Keratinocyte (primary cell): ENCODE measurements around the gene COQ7. TPM values are rescaled to one million over a fixed set of nuclear protein-coding genes. Genes with fewer than 3 reads are reported as not detected.

Experiments used
- DNase-seq: peaks from one replicate; pipeline ENCODE4 v3.0.0-alpha.2; 2011; ENCODE audit warnings: low read depth, missing footprints, low spot score
- FAIRE-seq: peaks from 2 replicates; lab custom pipeline; 2011; peaks lifted over from hg19 to GRCh38; lab: Jason Lieb, UNC
- H2AFZ ChIP-seq: 2 replicates; pipeline ENCODE4 v1.6.0; 2012; ENCODE audit warnings: low read length, control low read depth, inconsistent platforms; ENCODE audit not compliant: control insufficient read depth
- H3K27ac ChIP-seq: 2 replicates; pipeline ENCODE4 v1.5.1; 2011; ENCODE audit warnings: low read length; ENCODE audit not compliant: control insufficient read depth, insufficient read depth
- H3K27me3 ChIP-seq: 3 replicates; pipeline ENCODE4 v1.6.0; 2011; ENCODE audit warnings: low read length; ENCODE audit not compliant: control insufficient read depth, insufficient read depth; ENCODE audit errors: extremely low read depth
- H3K36me3 ChIP-seq, 2 experiments: 2 replicates in 1 of 2; 3 replicates in 1 of 2; pipeline ENCODE4 v1.5.1; 2011; ENCODE audit warnings: low read length in 2 of 2, mild to moderate bottlenecking in 1 of 2; ENCODE audit not compliant: control insufficient read depth in 2 of 2, insufficient read depth in 2 of 2; ENCODE audit errors: extremely low read depth in 1 of 2
- H3K4me1 ChIP-seq: 3 replicates; pipeline ENCODE4 v1.5.1; 2011; ENCODE audit warnings: low read length; ENCODE audit not compliant: control insufficient read depth, insufficient read depth; ENCODE audit errors: extremely low read depth
- H3K4me2 ChIP-seq: 3 replicates; pipeline ENCODE4 v1.6.0; 2011; ENCODE audit warnings: low read depth, low read length; ENCODE audit not compliant: control insufficient read depth, insufficient read depth; ENCODE audit errors: extremely low read depth
- H3K4me3 ChIP-seq, 3 experiments: fragments of 200-600 bp in 1 of 3; sonication (generic) in 1 of 3; 2 replicates in 2 of 3; 3 replicates in 1 of 3; pipeline ENCODE4 v1.5.1; 2011 to 2016; ENCODE audit warnings: low read length in 3 of 3, mild to moderate bottlenecking in 3 of 3, control low read depth in 2 of 3, inconsistent platforms in 1 of 3, low read depth in 1 of 3, mixed read lengths in 1 of 3, mixed run types in 1 of 3, moderate library complexity in 1 of 3; ENCODE audit not compliant: control insufficient read depth in 2 of 3, insufficient read depth in 2 of 3; ENCODE audit errors: extremely low read depth in 1 of 3
- H3K79me2 ChIP-seq: 2 replicates; pipeline ENCODE4 v1.6.0; 2012; ENCODE audit warnings: low read length; ENCODE audit not compliant: control insufficient read depth, insufficient read depth
- H3K9ac ChIP-seq: 3 replicates; pipeline ENCODE4 v1.6.0; 2011; ENCODE audit warnings: low read length; ENCODE audit not compliant: control insufficient read depth, insufficient read depth; ENCODE audit errors: extremely low read depth
- H3K9me1 ChIP-seq: 3 replicates; pipeline ENCODE4 v1.6.0; 2011; ENCODE audit warnings: low read length; ENCODE audit not compliant: control insufficient read depth, insufficient read depth; ENCODE audit errors: extremely low read depth
- H3K9me3 ChIP-seq: 2 replicates; pipeline ENCODE4 v1.5.1; 2012; ENCODE audit warnings: low read depth, low read length; ENCODE audit not compliant: control insufficient read depth
- H4K20me1 ChIP-seq: 3 replicates; pipeline ENCODE4 v1.6.0; 2011; ENCODE audit warnings: low read length; ENCODE audit not compliant: control insufficient read depth, insufficient read depth; ENCODE audit errors: extremely low read depth
- EZH2 ChIP-seq: IDR thresholded peaks from one replicate; pipeline ENCODE4 v1.6.1; 2012; ENCODE audit warnings: inconsistent platforms, mild to moderate bottlenecking, low read length, moderate library complexity
- dilution Hi-C: fragments of 300-500 bp; cut with MboI; formaldehyde crosslinking; loops from one replicate; pipeline ENCODE4 v1.7.0; 2020; ENCODE audit warnings: low sequenced_read_pairs; ENCODE audit not compliant: extremely low pct_ligation_motif_present
- polyA plus RNA-seq, 5 experiments: library from polyadenylated mRNA; depleted of rRNA in 3 of 5; stranded (reverse) in 3 of 5; stranded (forward) in 1 of 5; unstranded in 1 of 5; fragments of >200 nt; gene quantifications; 1 replicate in 1 of 5; 2 replicates in 3 of 5; 3 replicates in 1 of 5; pipeline versions ENCODE4 v1.2.1 to v1.2.3, GENCODE V29; 2011 to 2012; ENCODE audit warnings: missing spikeins in 2 of 5, low read depth in 1 of 5, low replicate concordance in 1 of 5
- TF ChIP-seq, protein P1 (sequence below), 3 experiments: IDR thresholded peaks in 1 of 3; conservative IDR thresholded peaks in 1 of 3; optimal IDR thresholded peaks in 1 of 3; 2 replicates in 2 of 3; 3 replicates in 1 of 3; pipeline versions ENCODE3 to v1.5.1; 2011; ENCODE audit warnings: low read length in 3 of 3, mild to moderate bottlenecking in 3 of 3, moderate library complexity in 2 of 3, control low read depth in 1 of 3, inconsistent platforms in 1 of 3; ENCODE audit not compliant: insufficient read depth in 2 of 3; ENCODE audit errors: extremely low read depth in 1 of 3

Gene COQ7
- polyA plus RNA-seq, 1 donor (not counting 4 experiments of a cell fraction or from before 2014, with no cell fraction given): 11.0 TPM

DNA sequence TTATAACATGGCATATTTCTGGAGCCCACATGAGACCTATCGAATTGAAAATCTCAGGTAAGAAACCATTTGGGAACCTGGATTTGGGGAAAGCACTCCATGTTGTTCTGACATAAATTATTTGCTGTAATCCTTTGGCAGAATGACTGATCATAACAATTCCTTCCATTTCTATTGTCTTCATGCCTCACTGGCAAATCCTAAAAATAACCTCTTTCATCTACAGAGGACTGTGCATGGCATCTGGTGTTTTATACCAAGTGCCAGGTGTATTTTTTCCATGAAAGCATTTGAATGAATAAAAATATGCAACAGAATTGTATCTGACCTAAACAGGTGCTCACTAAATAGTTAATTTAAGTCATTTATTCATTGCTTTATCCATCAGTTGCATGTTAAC is 33.7 kb upstream of the COQ7 start:
- no peaks in the 10 kb centered on the region for H4K20me1 ChIP-seq
- no peak for DNase-seq
- no peaks in the 10 kb centered on the region for H3K4me1 ChIP-seq
- no peak overlapping the region for H3K4me3 ChIP-seq
- H3K36me3 ChIP-seq: peaks cover 0 to 8% of the 10 kb centered on the region in 2 experiments
- no peaks in the 10 kb centered on the region for H3K79me2 ChIP-seq
- H3K27ac ChIP-seq: no peak overlapping the region
- peaks cover 2% of the 10 kb centered on the region for H3K9me1 ChIP-seq
- H3K9ac ChIP-seq: no peak overlapping the region
- no peak overlapping the region for H3K4me2 ChIP-seq
- no peaks in the 10 kb centered on the region for H3K9me3 ChIP-seq
- TF ChIP-seq, protein P1, sequence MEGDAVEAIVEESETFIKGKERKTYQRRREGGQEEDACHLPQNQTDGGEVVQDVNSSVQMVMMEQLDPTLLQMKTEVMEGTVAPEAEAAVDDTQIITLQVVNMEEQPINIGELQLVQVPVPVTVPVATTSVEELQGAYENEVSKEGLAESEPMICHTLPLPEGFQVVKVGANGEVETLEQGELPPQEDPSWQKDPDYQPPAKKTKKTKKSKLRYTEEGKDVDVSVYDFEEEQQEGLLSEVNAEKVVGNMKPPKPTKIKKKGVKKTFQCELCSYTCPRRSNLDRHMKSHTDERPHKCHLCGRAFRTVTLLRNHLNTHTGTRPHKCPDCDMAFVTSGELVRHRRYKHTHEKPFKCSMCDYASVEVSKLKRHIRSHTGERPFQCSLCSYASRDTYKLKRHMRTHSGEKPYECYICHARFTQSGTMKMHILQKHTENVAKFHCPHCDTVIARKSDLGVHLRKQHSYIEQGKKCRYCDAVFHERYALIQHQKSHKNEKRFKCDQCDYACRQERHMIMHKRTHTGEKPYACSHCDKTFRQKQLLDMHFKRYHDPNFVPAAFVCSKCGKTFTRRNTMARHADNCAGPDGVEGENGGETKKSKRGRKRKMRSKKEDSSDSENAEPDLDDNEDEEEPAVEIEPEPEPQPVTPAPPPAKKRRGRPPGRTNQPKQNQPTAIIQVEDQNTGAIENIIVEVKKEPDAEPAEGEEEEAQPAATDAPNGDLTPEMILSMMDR (optimal IDR thresholded peaks at IDR 0.05 in 1 of 3, IDR thresholded peaks at IDR 0.05 in 1 of 3, conservative IDR thresholded peaks at IDR 0.05 in 1 of 3; ENCODE audit: extremely low read depth in 1 of 3, insufficient read depth in 2 of 3, low read length in 3 of 3): no peak
- TF ChIP-seq EZH2: no peak
- H2AFZ ChIP-seq: no peak overlapping the region
- no peak for FAIRE-seq
- dilution Hi-C loops: no loop called here
- no peaks in the 10 kb centered on the region for H3K27me3 ChIP-seq

DNA sequence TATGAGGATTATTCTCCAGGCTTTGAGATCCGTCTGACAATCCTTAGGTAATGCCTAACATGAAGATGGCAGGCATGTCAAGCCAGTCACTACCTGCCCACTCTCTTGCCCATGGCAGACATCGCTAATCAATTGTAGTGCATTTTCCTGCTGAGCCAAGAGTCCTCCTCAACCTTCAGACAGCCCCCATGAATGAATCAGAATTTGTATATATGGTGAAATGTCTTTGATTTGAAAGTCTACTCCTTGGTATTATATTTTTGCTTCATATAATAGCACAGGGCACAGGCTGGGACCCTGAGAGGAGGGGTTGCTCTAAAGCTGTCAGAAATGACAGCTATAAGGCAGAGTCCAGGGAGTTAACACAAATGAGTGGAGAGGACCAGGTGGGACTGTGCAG is 27.0 kb upstream of the COQ7 start:
- no peaks in the 10 kb centered on the region for H3K4me1 ChIP-seq
- TF ChIP-seq EZH2: no peak
- TF ChIP-seq, protein P1 (optimal IDR thresholded peaks at IDR 0.05 in 1 of 3, IDR thresholded peaks at IDR 0.05 in 1 of 3, conservative IDR thresholded peaks at IDR 0.05 in 1 of 3; ENCODE audit: extremely low read depth in 1 of 3, insufficient read depth in 2 of 3, low read length in 3 of 3): no peak
- no peak overlapping the region for H2AFZ ChIP-seq
- no peak overlapping the region for H3K4me2 ChIP-seq
- dilution Hi-C loops: no loop called here
- H3K9me1 ChIP-seq: peaks cover 1% of the 10 kb centered on the region
- no peaks in the 10 kb centered on the region for H4K20me1 ChIP-seq
- FAIRE-seq (no peak), DNase-seq (no peak)
- no peaks in the 10 kb centered on the region for H3K79me2 ChIP-seq
- peaks cover 5 to 15% of the 10 kb centered on the region in 2 experiments for H3K36me3 ChIP-seq
- H3K27ac ChIP-seq: no peak overlapping the region
- H3K27me3 ChIP-seq: no peaks in the 10 kb centered on the region
- H3K4me3 ChIP-seq: no peak overlapping the region
- no peaks in the 10 kb centered on the region for H3K9me3 ChIP-seq
- H3K9ac ChIP-seq: no peak overlapping the region
